GM12801 (cell line): Measurements from ENCODE around the gene PDGFC.

ENCODE experiments used
- CTCF ChIP-seq: IDR thresholded peaks from one replicate; pipeline ENCODE4 v1.5.1; 2011; ENCODE audit warnings: control low read depth; ENCODE audit not compliant: insufficient read length; ENCODE audit errors: extremely low read depth

PDGFC gene

GRCh38 chr4:156950090-156950489 is 21.5 kb downstream of the PDGFC start:
- TF ChIP-seq CTCF, result no peak

GRCh38 chr4:156949373-156949814 is 22.2 kb downstream of the PDGFC start:
- no peak for TF ChIP-seq CTCF

GRCh38 chr4:156948738-156949137 is 22.9 kb downstream of the PDGFC start:
- no peak for TF ChIP-seq CTCF

- no peak for TF ChIP-seq CTCF
Measured at GRCh38 chr4:156948133-156948532, 23.5 kb downstream of the PDGFC start.

- TF ChIP-seq CTCF, result no peak
Measured at GRCh38 chr4:156946516-156947424, 24.8 kb downstream of the PDGFC start.

- TF ChIP-seq CTCF, result no peak
Measured at GRCh38 chr4:156945532-156945931, 26.1 kb downstream of the PDGFC start.

GRCh38 chr4:156942991-156943390 is 28.6 kb downstream of the PDGFC start:
- TF ChIP-seq CTCF, result no peak
